ENCODE results near the gene C10orf67.
"Not testable (repeated sequence)": the region's sequence is repeated elsewhere in the genome, so short reads cannot be mapped to it uniquely, and the experiment has no call there.

Gene C10orf67

DNA sequence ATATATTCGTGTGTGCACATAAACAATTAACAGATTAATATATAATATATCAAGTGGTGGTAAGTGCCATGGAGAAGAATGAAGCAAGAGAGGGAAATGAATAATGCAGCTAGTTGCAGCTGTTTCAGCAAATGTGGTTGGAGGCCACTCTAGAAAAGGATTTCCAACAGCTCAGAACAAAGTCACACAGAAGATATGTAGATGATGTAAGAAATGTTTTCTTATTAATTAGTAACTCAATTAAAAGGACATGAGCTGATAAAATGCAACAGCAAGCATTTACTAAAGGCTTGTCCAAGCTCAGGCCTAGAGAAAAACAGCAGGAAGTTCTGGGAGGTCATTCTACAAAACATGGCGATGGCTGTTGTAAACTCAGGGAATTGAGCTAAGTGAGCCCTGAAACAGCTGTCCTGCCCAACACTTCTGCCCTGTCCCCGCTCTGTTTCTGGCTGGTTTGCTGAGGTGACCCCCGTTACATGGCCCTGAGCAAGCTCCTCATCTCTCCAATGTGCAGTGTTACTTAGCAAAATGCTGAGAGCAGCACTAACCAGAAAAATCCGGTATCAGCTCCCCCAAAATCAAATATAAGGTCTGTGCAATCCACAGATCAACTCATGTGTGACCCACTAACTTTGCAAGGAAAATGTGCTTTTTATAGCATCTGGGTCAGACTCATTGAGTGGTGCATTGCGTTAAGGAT is 23.4 kb upstream of the C10orf67 start:
- no peaks in the 10 kb centered on the region for H3K36me3 ChIP-seq (ENCODE audit: low read depth)
- ATAC-seq (ENCODE audit: low read depth): no peak
- H3K27me3 ChIP-seq (ENCODE audit: insufficient read depth, poor library complexity, severe bottlenecking): no peaks in the 10 kb centered on the region
- H3K27ac ChIP-seq (ENCODE audit: poor library complexity, severe bottlenecking): peak overlapping the region; percentile 28
- peaks cover 25% of the 10 kb centered on the region for H3K4me1 ChIP-seq (ENCODE audit: insufficient read depth, poor library complexity, severe bottlenecking)
- H3K9me3 ChIP-seq (ENCODE audit: severe bottlenecking): peaks cover 5% of the 10 kb centered on the region
- H3K4me3 ChIP-seq (ENCODE audit: severe bottlenecking): no peak overlapping the region
- TF ChIP-seq, protein P1, sequence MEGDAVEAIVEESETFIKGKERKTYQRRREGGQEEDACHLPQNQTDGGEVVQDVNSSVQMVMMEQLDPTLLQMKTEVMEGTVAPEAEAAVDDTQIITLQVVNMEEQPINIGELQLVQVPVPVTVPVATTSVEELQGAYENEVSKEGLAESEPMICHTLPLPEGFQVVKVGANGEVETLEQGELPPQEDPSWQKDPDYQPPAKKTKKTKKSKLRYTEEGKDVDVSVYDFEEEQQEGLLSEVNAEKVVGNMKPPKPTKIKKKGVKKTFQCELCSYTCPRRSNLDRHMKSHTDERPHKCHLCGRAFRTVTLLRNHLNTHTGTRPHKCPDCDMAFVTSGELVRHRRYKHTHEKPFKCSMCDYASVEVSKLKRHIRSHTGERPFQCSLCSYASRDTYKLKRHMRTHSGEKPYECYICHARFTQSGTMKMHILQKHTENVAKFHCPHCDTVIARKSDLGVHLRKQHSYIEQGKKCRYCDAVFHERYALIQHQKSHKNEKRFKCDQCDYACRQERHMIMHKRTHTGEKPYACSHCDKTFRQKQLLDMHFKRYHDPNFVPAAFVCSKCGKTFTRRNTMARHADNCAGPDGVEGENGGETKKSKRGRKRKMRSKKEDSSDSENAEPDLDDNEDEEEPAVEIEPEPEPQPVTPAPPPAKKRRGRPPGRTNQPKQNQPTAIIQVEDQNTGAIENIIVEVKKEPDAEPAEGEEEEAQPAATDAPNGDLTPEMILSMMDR (IDR thresholded peaks at IDR 0.05; ENCODE audit: poor library complexity, severe bottlenecking): no peak
- DNase-seq (ENCODE audit: low spot score): no peak

DNA sequence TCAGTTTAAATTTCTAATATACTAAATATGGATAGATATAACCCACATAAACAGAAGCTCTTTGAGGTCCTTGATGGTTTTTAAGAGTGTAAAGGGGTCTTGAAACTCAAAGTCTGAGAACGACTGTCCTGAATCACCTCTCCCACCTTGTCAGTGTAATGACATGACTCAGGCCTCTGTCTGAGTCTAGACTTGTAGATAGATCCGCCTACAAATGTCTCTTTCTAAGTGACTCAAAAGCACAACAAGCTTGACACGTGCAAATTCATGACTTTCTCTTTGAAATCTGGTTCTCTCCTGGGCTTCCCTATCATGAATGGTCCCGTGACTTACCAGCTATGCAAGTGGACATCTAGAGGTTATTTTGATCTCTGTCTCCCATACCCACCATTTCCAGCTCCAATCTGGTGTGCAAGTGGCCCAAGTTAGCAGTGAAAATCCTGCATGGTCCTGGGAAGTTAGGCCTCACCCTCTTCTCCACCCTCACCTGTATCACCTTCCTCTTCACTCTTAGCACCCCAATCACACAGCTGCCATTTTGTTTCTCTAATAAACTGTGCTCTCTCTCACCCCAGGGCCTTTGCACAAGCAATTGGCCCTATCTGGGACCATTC is 20.9 kb upstream of the C10orf67 start:
- H3K4me3 ChIP-seq (ENCODE audit: severe bottlenecking); H3K27me3 ChIP-seq (ENCODE audit: insufficient read depth, poor library complexity, severe bottlenecking); DNase-seq (ENCODE audit: low spot score); H3K36me3 ChIP-seq (ENCODE audit: low read depth); H3K9me3 ChIP-seq (ENCODE audit: severe bottlenecking): not testable (repeated sequence)
- peaks cover 18% of the 10 kb centered on the region for H3K4me1 ChIP-seq (ENCODE audit: insufficient read depth, poor library complexity, severe bottlenecking)
- peak overlapping the region; percentile 64 for H3K27ac ChIP-seq (ENCODE audit: poor library complexity, severe bottlenecking)
- ATAC-seq (ENCODE audit: low read depth): peak; percentile 95

DNA sequence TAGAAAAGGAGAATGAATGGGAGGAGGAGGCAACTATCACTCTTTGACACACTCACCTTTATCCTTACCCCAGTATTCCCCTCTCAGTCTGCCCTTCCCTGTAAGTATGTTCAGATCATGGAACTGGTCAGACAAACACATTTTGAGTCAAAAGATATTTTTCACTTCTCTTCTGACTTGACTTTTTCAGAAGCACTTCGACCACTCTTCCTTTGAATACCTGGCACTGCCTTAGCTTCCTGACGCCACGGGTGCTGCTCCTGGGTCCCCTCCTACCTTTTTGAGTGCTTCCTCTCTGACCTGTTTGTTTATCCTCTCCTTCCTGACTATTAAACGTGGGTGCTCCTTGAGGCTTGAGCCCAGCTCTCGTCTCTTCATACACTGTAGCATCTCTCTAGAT is 19.8 kb upstream of the C10orf67 start:
- H3K4me1 ChIP-seq (ENCODE audit: insufficient read depth, poor library complexity, severe bottlenecking): peaks cover 17% of the 10 kb centered on the region
- DNase-seq (ENCODE audit: low spot score): no peak

DNA sequence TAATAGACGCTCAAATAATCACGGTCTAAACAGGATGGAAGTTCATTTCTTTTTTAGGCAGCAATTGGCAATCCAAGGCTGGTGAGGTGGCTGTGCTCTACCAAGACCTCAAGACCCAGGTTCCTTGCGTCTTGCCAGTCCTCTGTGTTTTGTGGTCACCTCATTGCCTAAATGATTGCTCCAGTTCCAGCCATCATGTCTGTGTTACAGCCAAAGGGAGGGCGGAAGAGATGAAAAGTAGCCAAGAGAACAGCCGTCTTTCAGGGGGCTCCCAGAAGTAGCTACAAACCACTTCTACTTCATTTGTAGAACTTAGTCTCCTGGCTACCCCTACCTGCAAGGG is 19.2 kb upstream of the C10orf67 start:
- Histone ChIP-seq H3K4me1 (ENCODE audit: insufficient read depth, poor library complexity, severe bottlenecking) (peaks cover 17% of the 10 kb centered on the region), H3K9me3 (ENCODE audit: severe bottlenecking) (no peaks in the 10 kb centered on the region), H3K4me3 (ENCODE audit: severe bottlenecking) (no peak overlapping the region), H3K27me3 (ENCODE audit: insufficient read depth, poor library complexity, severe bottlenecking) (no peaks in the 10 kb centered on the region), H3K36me3 (ENCODE audit: low read depth) (no peaks in the 10 kb centered on the region), H3K27ac (ENCODE audit: poor library complexity, severe bottlenecking) (no peak overlapping the region)
- ATAC-seq (ENCODE audit: low read depth): no peak
- TF ChIP-seq, protein P1 (IDR thresholded peaks at IDR 0.05; ENCODE audit: poor library complexity, severe bottlenecking): no peak
- DNase-seq (ENCODE audit: low spot score): no peak

More for the DNA sequence above, 19.8 kb upstream of the C10orf67 start:
- TF ChIP-seq, protein P1 (IDR thresholded peaks at IDR 0.05; ENCODE audit: poor library complexity, severe bottlenecking): no peak
- no peaks in the 10 kb centered on the region for H3K9me3 ChIP-seq (ENCODE audit: severe bottlenecking)
- H3K27ac ChIP-seq (ENCODE audit: poor library complexity, severe bottlenecking): peak overlapping the region; percentile 64
- no peaks in the 10 kb centered on the region for H3K36me3 ChIP-seq (ENCODE audit: low read depth)
- ATAC-seq (ENCODE audit: low read depth): no peak
- no peaks in the 10 kb centered on the region for H3K27me3 ChIP-seq (ENCODE audit: insufficient read depth, poor library complexity, severe bottlenecking)
- no peak overlapping the region for H3K4me3 ChIP-seq (ENCODE audit: severe bottlenecking)

DNA sequence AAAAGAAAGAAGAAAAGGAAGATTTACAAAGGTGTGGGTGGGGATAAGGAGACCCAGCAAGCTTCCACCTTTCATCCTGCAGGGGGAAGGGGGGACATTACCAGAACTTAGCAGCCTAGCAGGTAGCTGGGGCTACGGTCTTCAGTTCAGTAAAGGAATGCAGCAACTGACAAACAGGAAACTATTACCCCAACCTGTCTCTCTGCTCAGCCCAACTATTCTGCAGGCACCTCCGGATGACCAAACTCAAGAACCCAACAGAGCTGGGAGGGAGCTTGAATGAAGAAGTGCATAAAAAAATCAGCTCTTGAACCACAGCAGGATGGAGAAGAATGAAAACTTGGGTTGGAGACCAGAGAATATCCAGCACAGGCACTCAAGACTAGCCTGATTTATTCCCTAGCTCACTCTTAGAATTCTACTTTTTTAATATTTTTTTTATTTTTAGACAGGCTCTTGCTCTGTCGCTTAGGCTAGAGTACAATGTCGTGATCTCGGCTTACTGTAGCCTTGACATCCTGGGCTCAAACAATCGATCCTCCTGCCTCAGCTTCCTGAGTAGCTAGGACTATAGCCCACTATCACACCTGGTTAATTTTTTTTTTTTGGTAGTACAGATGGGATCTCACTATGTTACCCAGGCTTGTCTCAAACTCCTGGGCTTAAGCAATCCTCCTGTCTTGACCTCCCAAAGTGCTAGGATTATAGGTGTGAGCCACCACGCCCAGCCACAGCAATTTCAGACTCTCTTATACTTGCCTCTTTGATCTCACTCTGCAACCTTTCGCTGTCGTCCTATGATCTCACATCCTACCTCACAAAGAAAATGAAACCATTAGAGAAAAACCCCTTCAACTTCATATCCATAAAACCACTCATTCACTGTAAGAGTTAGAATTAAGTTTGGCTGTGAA is 18.5 kb upstream of the C10orf67 start:
- Histone ChIP-seq H3K4me1 (ENCODE audit: insufficient read depth, poor library complexity, severe bottlenecking) (peaks cover 17% of the 10 kb centered on the region), H3K36me3 (ENCODE audit: low read depth) (no peaks in the 10 kb centered on the region), H3K4me3 (ENCODE audit: severe bottlenecking) (no peak overlapping the region), H3K9me3 (ENCODE audit: severe bottlenecking) (no peaks in the 10 kb centered on the region), H3K27ac (ENCODE audit: poor library complexity, severe bottlenecking) (no peak overlapping the region), H3K27me3 (ENCODE audit: insufficient read depth, poor library complexity, severe bottlenecking) (no peaks in the 10 kb centered on the region)
- DNase-seq (ENCODE audit: low spot score) (no peak), ATAC-seq (ENCODE audit: low read depth) (no peak)
- TF ChIP-seq, protein P1 (IDR thresholded peaks at IDR 0.05; ENCODE audit: poor library complexity, severe bottlenecking): no peak

Measured in RWPE2 (cell line).